IMR-90 (cell line): ENCODE data around the gene CHRM4. TPM values are rescaled to one million over a fixed set of nuclear protein-coding genes. Genes with fewer than 3 reads are reported as not detected.

Source experiments
- ATAC-seq: fragments of 200-7000 bp; cut with Tn5 transposase; 2 replicates; pipeline ENCODE4 v1.9.1; 2020; ENCODE audit warnings: low read depth, mild to moderate bottlenecking, moderate library complexity
- BruUV-seq: library from RNA; stranded (reverse); fragments of 400-500 nt; replicated peaks from 2 replicates; lab custom pipeline; 2021; lab: Mats Ljungman, UMichigan
- CTCF ChIA-PET: fragments of 300-600 bp; formaldehyde crosslinking; extraction: SDS; loops from one replicate; lab custom pipeline; 2021; ENCODE audit warnings: antibody characterized with exemption; lab: Yijun Ruan, JAX
- POLR2A ChIA-PET: fragments of 300-600 bp; sonication (Branson Sonifier 250); formaldehyde crosslinking; loops from one replicate; lab custom pipeline; 2022; ENCODE audit warnings: antibody characterized with exemption; ENCODE audit not compliant: unreplicated experiment; lab: Charles Lee
- DNase-seq: peaks from one replicate; pipeline ENCODE4 v3.0.0; 2013
- H2AFZ ChIP-seq: replicated peaks from 2 replicates; pipeline ENCODE3; 2013; ENCODE audit warnings: low read length, mild to moderate bottlenecking; ENCODE audit not compliant: poor library complexity
- H2AK5ac ChIP-seq: 2 replicates; pipeline ENCODE4 v1.6.1; 2013; ENCODE audit warnings: low read depth, low read length, inconsistent platforms
- H2AK9ac ChIP-seq: replicated peaks from 2 replicates; pipeline ENCODE3; 2013; ENCODE audit warnings: mild to moderate bottlenecking, low read depth, low read length, moderate library complexity; ENCODE audit not compliant: poor library complexity
- H2BK120ac ChIP-seq: 2 replicates; pipeline ENCODE4 v1.6.1; 2013; ENCODE audit warnings: low read depth, low read length, inconsistent platforms
- H2BK15ac ChIP-seq: 3 replicates; pipeline ENCODE4 v1.6.1; 2013; ENCODE audit warnings: low read depth, low read length, inconsistent platforms
- H2BK20ac ChIP-seq: 2 replicates; pipeline ENCODE4 v1.6.1; 2013; ENCODE audit warnings: low read depth, mild to moderate bottlenecking, inconsistent platforms, low read length, moderate library complexity
- H2BK5ac ChIP-seq: 2 replicates; pipeline ENCODE4 v1.6.1; 2013; ENCODE audit warnings: mild to moderate bottlenecking, low read depth, low read length, inconsistent platforms; ENCODE audit not compliant: poor library complexity, severe bottlenecking
- H3K14ac ChIP-seq: replicated peaks from 2 replicates; pipeline ENCODE4 v1.6.1; 2013; ENCODE audit warnings: low read depth, low read length, inconsistent platforms
- H3K18ac ChIP-seq: 2 replicates; pipeline ENCODE4 v1.6.1; 2013; ENCODE audit warnings: low read depth, low read length, control low read depth
- H3K23ac ChIP-seq: 2 replicates; pipeline ENCODE4 v1.6.1; 2013; ENCODE audit warnings: low read depth, low read length, inconsistent platforms
- H3K27ac ChIP-seq: 2 replicates; pipeline ENCODE4 v1.5.1; 2013; ENCODE audit warnings: mild to moderate bottlenecking, control low read depth, low read length; ENCODE audit not compliant: insufficient read depth
- H3K27me3 ChIP-seq: 2 replicates; pipeline ENCODE4 v1.6.1; 2013; ENCODE audit warnings: low read length; ENCODE audit not compliant: control insufficient read depth, insufficient read depth
- H3K36me3 ChIP-seq: 2 replicates; pipeline ENCODE4 v1.6.1; 2013; ENCODE audit warnings: low read length, mixed read lengths; ENCODE audit not compliant: control insufficient read depth, insufficient read depth
- H3K4ac ChIP-seq: 2 replicates; pipeline ENCODE4 v1.6.1; 2013; ENCODE audit warnings: low read depth, low read length, inconsistent platforms
- H3K4me1 ChIP-seq: 2 replicates; pipeline ENCODE4 v1.6.1; 2013; ENCODE audit warnings: low read length, mixed read lengths; ENCODE audit not compliant: control insufficient read depth, insufficient read depth
- H3K4me2 ChIP-seq: 2 replicates; pipeline ENCODE4 v1.6.1; 2013; ENCODE audit warnings: low read depth, mild to moderate bottlenecking, control low read depth, low read length, moderate library complexity
- H3K4me3 ChIP-seq: 2 replicates; pipeline ENCODE4 v1.5.1; 2013; ENCODE audit warnings: low read depth, mild to moderate bottlenecking, control low read depth, low read length, moderate library complexity; ENCODE audit not compliant: insufficient read depth
- H3K56ac ChIP-seq: 2 replicates; pipeline ENCODE4 v1.6.1; 2013; ENCODE audit warnings: low read length, inconsistent platforms; ENCODE audit not compliant: insufficient read depth; ENCODE audit errors: extremely low read depth
- H3K79me1 ChIP-seq, 2 experiments: 2 replicates each; pipeline ENCODE4 v1.6.1; 2013; ENCODE audit warnings: low read length in 2 of 2, inconsistent platforms in 1 of 2, low read depth in 1 of 2
- H3K9ac ChIP-seq: 2 replicates; pipeline ENCODE4 v1.6.1; 2013; ENCODE audit warnings: low read depth, low read length, control low read depth
- H3K9me1 ChIP-seq: 2 replicates; pipeline ENCODE4 v1.6.1; 2013; ENCODE audit warnings: low read length, inconsistent platforms; ENCODE audit not compliant: insufficient read depth
- H3K9me3 ChIP-seq: 2 replicates; pipeline ENCODE4 v1.6.1; 2013; ENCODE audit warnings: low read length; ENCODE audit not compliant: control insufficient read depth, insufficient read depth
- H4K20me1 ChIP-seq: 2 replicates; pipeline ENCODE4 v1.6.1; 2013; ENCODE audit warnings: low read length, inconsistent platforms; ENCODE audit not compliant: insufficient read depth
- H4K5ac ChIP-seq: 2 replicates; pipeline ENCODE4 v1.6.1; 2013; ENCODE audit warnings: mild to moderate bottlenecking, low read depth, low read length, control low read depth
- H4K8ac ChIP-seq, 2 experiments: 2 replicates each; pipeline ENCODE4 v1.6.1; 2013; ENCODE audit warnings: low read depth in 2 of 2, low read length in 2 of 2, control low read depth in 1 of 2, inconsistent platforms in 1 of 2
- H4K91ac ChIP-seq: 2 replicates; pipeline ENCODE4 v1.6.1; 2013; ENCODE audit warnings: low read depth, low read length, inconsistent platforms; ENCODE audit not compliant: insufficient read depth
- NFE2L2 ChIP-seq: fragments of 150-350 bp; IDR thresholded peaks from 2 replicates; pipeline ENCODE4 v1.6.1; 2016; ENCODE audit warnings: low read depth, mild to moderate bottlenecking, low read length
- RCOR1 ChIP-seq: IDR thresholded peaks from 2 replicates; pipeline ENCODE4 v1.6.1; 2012; ENCODE audit warnings: mild to moderate bottlenecking, low read length, improper control_type of control experiment; ENCODE audit not compliant: insufficient replicate concordance
- WGBS, 2 experiments: methylation state at CpG; one replicate each; pipeline versions ENCODE4 v1.1.5 to v1.1.7; 2013; ENCODE audit warnings: missing lambda C conversion rate in 2 of 2; ENCODE audit not compliant: insufficient read length in 1 of 2; ENCODE audit errors: extremely low coverage in 2 of 2; 5-methylcytosine and 5-hydroxymethylcytosine counted together
- dilution Hi-C: fragments of 300-500 bp; cut with HindIII; formaldehyde crosslinking; loops from one replicate; pipeline ENCODE4 v1.14.3; 2018; ENCODE audit warnings: low sequenced_read_pairs; ENCODE audit not compliant: unreplicated experiment
- in situ Hi-C: fragments of 300-500 bp; cut with MboI; formaldehyde crosslinking; loops from 3 replicates; pipeline ENCODE4 v1.14.3; 2019; ENCODE audit warnings: low sequenced_read_pairs, inconsistent platforms, mixed read lengths
- intact Hi-C: fragments of 100-400 bp; cut with micrococcal nuclease; formaldehyde crosslinking; loops from 2 replicates; pipeline ENCODE4 v1.10.0; 2022
- polyA plus RNA-seq, 3 experiments: library from polyadenylated mRNA; depleted of rRNA; stranded (reverse); fragments of >200 nt; gene quantifications; 2 replicates each; pipeline ENCODE4 v1.2.3, GENCODE V29; 2012; ENCODE audit warnings: low replicate concordance in 1 of 3
- total RNA-seq: library from RNA; depleted of rRNA; stranded (reverse); fragments of >200 nt; gene quantifications from 2 replicates; pipeline ENCODE4 v1.2.3, GENCODE V29; 2012

Gene CHRM4
- total and polyA plus RNA-seq, 2 of the 4 experiments (the other 2 are of a cell fraction) = 0.09 to 0.18 TPM

GRCh38 chr11:46383404-46383758 is 8.2 kb downstream of the CHRM4 start:
- Histone ChIP-seq H3K4me2 (no peak overlapping the region), H4K5ac (no peak overlapping the region), H3K4ac (no peak overlapping the region), H4K8ac (no peak overlapping the region), H3K9ac (no peak overlapping the region), H2AK9ac (no peak overlapping the region), H3K79me1 (peaks cover 0 to 11% of the 10 kb centered on the region in 2 experiments; a peak in 2 of 4 replicates), H3K23ac (no peak overlapping the region), H3K36me3 (no peaks in the 10 kb centered on the region; the same call in 1 of the 2 replicates), H4K20me1 (no peaks in the 10 kb centered on the region), H3K4me1 (peaks cover 11% of the 10 kb centered on the region), H3K14ac (no peak overlapping the region), H3K18ac (no peak overlapping the region), H3K27ac (no peak overlapping the region), H2BK15ac (no peak overlapping the region), H2BK5ac (no peak overlapping the region), H2BK120ac (no peak overlapping the region), H3K4me3 (no peak overlapping the region), H4K91ac (no peak overlapping the region), H3K9me3 (no peaks in the 10 kb centered on the region), H2AK5ac (no peak overlapping the region), H3K56ac (no peak overlapping the region), H2AFZ (no peak overlapping the region), H3K27me3 (peaks cover 8% of the 10 kb centered on the region; the same call in 1 of the 2 replicates), H3K9me1 (0 out of 2 replicates have a peak, but pooled peaks cover 5% of the 10 kb centered on the region), H2BK20ac (no peak overlapping the region)
- in situ Hi-C loops = no loop called here
- dilution Hi-C loops = no loop called here
- BruUV-seq = no TSS peak
- CTCF ChIA-PET = interaction anchor here (0.5 to 1.5 kb wide), 4 partner anchors 8 to 740 kb away, joined by 3 to 4 read pairs (median 4); partner anchors contain the start of gene CHRM4
- no peak for ATAC-seq
- no CpG with 5 or more reads among the region's 7 CpGs for WGBS, 2 experiments
- no peak for DNase-seq
- intact Hi-C loops = loop anchor here (10.0 kb wide), 1 partner anchor 301 kb away; no protein-coding TSS in a partner anchor
- POLR2A ChIA-PET = no interaction called here
- TF ChIP-seq NFE2L2 = no peak
- TF ChIP-seq RCOR1 = no peak
